SK-N-MC (cell line): ENCODE measurements around the gene LUM.

Experiments
- EZH2 ChIP-seq: fragments of 200-600 bp; sonication (generic); IDR thresholded peaks from one replicate; pipeline ENCODE4 v1.6.1; 2017; ENCODE audit warnings: antibody characterized with exemption
- FOXP2 ChIP-seq: optimal IDR thresholded peaks from 2 replicates; pipeline ENCODE3; 2011; ENCODE audit warnings: mild to moderate bottlenecking, moderate library complexity; ENCODE audit not compliant: insufficient read depth; ENCODE audit errors: extremely low read length, control extremely low read depth
- POLR2AphosphoS5 ChIP-seq: IDR thresholded peaks from 2 replicates; pipeline ENCODE4 v1.6.1; 2012; ENCODE audit warnings: mild to moderate bottlenecking, low read depth, low read length, borderline replicate concordance

- no peak for TF ChIP-seq EZH2
- TF ChIP-seq POLR2AphosphoS5 = no peak
- TF ChIP-seq FOXP2 = no peak
Observed at GRCh38 chr12:91080041-91080440, 31.3 kb downstream of the LUM start.
